HG02943 (cell line): ENCODE data around the gene RTN4RL1.
"Not testable (repeated sequence)": the region's sequence is repeated elsewhere in the genome, so short reads cannot be mapped to it uniquely, and the experiment has no call there.

Experiments
- ATAC-seq: cut with Tn5 transposase; IDR thresholded peaks from one replicate; pipeline ENCODE4 v1.9.1; 2021; ENCODE audit warnings: mild to moderate bottlenecking, low read depth, moderate library complexity; ENCODE audit not compliant: unreplicated experiment

RTN4RL1 gene

GRCh38 chr17:2027528-2028233 is 2.5 kb upstream of the RTN4RL1 start:
- no peak for ATAC-seq

DNA sequence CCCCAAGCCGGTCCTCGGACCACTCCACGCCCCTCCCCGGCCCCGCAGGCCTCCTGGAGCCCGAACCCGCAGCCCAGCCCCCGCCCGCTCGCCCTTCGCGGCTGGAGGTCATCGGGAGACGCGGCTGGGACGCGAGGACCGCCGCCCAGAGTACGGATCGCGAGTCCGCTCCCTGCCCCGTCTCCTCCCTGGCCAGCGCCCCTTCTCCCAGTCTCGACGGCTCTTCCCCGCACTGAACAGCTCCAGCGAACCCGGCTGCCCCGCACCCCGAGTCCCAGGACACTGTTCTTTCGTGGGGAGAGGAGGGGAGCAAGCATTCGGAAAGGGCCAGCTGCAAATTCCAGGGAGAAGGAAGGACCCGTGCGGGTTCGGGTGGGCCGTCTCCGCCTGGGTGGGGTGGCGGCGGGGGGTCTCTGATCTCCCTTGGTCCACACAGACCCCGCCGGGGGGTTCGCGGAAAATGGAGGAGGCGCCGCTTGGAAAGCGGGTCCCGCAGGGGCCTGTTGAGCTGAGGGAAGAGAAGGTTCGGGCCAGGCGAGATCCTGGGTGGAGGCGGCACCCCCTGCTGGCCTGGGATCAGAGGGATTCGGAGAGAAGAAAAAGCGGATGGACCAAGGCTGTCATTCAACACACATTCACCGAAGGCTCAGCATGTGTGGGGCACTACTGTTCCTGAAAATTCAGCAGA is 632 bp upstream of the RTN4RL1 start:
- ATAC-seq = no peak

DNA sequence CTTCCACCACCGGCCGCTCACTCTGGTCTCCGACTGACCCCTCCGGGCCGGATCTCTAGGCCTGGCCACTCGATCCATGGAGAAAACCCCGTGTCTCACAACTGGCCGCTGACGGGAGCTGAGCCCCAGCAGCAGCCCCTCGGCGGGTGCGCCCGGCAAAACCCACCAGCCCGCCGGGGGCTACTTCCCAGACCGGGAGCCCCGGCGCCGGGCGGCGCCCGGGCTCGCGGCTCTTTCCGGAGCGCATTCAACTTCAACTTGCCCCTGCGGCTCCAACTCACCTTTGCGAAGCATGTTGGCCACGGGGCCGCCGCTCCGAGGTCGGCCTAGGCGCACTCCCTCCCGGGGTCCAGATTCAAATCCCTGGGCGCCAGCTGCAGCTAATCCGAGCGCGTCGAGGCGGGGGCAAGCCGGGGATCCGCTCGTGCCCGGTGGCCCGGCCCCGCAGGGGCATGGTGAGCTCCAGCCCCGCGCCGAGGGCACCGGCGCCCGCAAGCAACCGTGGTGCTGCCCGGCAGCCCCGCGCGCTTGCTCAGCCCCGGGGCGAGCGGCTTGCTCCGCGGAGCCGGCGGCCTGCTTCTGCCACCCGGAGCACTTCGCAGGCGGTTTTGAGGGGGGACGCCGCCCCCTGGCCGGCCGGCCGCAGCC is 438 bp downstream of the RTN4RL1 start:
- ATAC-seq = no peak

- ATAC-seq = no peak
Measured at GRCh38 chr17:2023692-2024571, 1.2 kb downstream of the RTN4RL1 start.

DNA sequence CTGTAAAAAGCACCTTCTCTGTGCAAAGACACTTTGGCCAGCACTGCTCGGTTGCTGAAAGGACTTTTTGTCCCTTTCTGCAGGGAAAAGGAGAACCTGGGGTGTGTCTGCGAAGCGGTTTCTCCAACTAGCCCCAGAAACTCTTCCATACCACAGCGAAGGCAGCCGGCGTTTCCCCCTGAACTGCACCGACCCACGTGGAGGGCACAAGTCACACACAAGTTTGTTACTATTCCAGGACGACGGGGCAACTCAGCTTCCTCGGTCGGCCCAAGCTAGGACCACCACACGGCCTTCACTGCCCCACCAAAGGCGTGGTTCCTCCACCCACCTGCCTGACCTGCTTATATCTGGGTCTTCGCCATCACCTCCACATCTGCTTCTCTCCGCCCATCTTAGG is 1.9 kb downstream of the RTN4RL1 start:
- ATAC-seq = no peak

GRCh38 chr17:2022647-2023240 is 2.4 kb downstream of the RTN4RL1 start:
- no peak for ATAC-seq

DNA sequence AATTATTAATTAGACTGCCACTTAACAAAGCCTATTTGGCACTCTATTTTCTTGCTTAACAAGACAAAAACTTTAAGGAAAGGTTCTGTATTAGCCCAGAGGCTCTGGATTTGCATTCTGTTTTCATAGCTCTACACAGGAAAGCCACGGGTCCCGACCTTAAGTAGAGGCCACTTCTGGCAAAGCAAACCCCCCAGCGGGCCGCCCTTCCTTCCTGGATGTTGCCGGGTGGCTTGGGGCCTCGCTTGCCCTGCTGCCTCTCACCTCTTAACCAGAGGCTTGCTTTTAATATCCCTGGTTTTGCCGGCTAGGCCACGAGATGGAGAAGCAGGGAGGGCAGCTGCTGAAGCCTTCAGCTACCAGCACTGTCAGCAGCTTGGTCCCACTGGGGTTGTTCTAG is 4.4 kb downstream of the RTN4RL1 start:
- no peak for ATAC-seq

DNA sequence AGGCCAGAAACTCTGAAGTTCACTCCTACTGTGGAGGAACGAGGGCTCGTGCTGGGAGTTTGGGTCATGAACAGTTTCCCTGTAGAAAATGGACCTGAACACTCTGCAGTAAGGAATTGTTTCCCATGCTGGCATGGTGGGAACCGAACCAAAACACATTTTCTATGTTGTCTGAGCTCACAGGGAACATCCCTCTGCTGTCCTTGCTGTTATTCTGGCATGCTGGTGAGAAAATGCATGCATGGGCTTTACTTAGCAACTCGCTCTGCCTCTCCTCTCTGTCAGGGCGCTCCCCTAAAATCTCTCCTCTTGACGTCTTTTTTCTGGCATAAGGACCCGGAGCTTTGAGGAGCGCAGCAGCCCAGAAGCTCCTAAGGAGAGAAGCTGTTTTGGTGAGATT is 5.4 kb downstream of the RTN4RL1 start:
- ATAC-seq = no peak

DNA sequence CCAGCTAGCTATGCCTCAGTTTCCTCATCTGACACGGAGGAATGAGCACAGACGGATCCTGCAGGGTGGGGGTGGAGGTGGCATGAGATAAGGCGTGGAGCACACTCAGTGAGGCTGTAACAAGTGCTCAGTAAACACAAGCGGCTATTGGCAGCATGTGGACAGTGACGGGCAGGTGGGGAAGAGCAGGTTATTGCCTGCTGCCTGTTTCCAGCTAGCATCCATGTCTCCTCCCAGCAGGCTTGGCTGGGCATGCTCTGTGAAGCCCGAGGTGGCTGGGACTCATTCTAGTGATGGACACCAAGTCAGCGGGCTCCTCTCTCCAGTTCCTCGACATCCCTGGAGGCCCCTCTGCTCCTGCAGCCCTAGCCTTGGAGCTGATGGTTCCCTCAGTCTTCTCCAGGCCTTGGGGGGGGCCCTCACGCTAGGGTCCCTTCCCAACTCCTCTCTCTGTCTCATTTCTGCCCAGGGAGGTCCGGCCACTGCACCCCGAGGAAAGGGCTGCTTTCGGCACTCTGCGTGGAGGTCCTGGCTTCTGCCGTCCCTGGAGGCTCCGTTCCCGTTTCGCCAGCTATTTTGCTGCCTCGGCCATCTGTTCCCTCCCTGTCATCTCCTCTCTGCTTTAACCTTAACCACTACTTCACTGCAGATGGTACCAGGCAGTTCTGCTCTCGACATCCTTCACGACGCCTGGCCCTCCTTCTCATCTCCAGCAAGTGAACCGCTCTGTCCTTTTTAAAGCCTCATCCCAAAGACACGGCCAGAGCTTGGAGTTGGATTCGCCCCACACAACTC is 6.2 kb downstream of the RTN4RL1 start:
- no peak for ATAC-seq

GRCh38 chr17:2017274-2017941 is 7.7 kb downstream of the RTN4RL1 start:
- no peak for ATAC-seq

- no peak for ATAC-seq
Measured at GRCh38 chr17:2016494-2016893, 8.6 kb downstream of the RTN4RL1 start.

DNA sequence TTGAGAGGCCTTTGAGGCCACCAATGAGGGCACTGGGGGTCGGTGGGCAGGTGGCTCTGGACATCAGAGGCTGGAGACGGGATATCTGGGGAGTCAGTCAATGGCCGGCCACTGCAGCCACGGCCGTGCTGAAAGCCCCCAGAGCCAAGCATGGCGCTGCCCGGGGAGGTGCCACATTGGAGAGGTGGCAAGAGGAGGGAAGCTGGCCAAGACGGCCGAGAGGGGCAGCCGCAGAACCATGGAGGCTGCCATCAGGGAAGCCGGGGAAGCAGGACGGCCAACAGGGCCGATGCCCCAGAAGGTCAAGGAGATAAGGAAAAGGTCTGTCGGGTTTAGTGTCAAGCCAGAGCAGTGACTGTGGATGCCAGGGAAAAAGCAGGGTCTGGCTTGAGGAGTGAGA is 9.8 kb downstream of the RTN4RL1 start:
- no peak for ATAC-seq

DNA sequence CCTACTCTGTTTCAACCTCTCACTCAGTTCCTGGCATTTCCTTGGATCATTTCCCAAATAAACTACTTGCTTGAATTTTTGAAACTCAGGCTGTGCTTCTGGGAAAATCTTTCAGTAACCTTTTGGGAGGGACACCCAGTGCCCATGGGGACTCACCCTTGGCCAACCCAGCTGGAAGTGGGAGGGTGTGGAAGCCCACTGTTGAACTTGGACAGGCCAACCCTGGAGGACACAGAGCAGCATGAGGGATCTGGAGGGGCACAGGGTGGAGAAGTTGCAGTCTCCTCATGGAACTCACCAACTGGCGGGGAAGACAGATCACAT is 11.2 kb downstream of the RTN4RL1 start:
- ATAC-seq = no peak

- not testable (repeated sequence) for ATAC-seq
Measured at GRCh38 chr17:2013220-2013993, 11.7 kb downstream of the RTN4RL1 start.

- ATAC-seq = no peak
Measured at GRCh38 chr17:2012499-2012898, 12.6 kb downstream of the RTN4RL1 start.

DNA sequence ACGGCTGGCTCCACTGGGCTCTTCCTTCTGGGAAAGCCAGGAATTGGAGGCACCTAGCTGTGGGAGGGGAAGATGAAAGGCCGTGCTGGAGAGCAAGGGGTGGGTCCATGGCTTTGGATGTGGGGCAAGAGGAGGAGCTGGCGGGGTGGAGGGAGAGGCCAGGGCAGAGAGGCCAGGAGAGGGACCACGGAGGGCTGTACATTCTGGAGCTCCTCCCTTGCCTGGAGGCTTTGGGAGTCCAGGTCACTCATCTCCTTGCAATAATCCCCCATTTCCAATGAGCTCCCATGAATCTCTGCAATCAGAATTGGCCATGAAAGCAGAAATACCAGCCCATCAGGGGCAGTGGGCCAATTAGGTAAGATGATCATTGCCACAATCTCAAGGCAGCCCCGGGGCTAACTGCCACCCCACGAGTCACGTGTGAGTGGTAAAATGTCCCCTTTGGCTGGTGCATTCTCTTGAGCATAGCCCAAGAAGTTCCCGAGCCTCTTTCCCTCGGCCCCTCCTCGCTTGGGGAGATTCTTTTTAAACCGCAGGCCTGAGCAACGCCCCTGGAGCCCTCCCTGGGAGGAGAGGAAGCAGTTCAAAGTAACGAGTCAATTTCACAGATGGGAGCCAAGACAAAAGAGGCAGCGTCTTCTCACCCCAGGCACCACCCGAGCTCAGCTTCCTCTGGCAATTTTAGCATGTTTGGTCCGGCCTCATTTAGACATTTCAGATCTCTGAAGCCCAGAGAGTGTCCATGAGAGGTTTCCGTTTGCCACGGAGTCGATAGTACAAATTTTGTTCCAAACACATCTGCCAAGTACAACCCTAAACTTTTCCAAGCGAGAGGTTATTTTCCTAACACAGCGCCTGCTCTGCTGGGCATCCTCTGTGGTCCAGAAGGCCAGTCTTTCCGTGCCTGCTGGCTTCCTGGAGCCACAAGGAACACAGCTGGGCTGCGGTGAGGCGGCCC is 13.4 kb downstream of the RTN4RL1 start:
- no peak for ATAC-seq

GRCh38 chr17:2009737-2010136 is 15.4 kb downstream of the RTN4RL1 start:
- no peak for ATAC-seq
